WI38 (cell line): Measurements from ENCODE around the gene KIF4B.
"Not testable (repeated sequence)": the region's sequence is repeated elsewhere in the genome, so short reads cannot be mapped to it uniquely, and the experiment has no call there.

ENCODE experiments used
- H3K4me3 ChIP-seq: 2 replicates; pipeline ENCODE4 v1.5.1; 2011; ENCODE audit warnings: low read depth, mild to moderate bottlenecking, control low read depth, low read length
- TF ChIP-seq, protein P1 (sequence below): IDR thresholded peaks from 2 replicates; pipeline ENCODE4 v1.5.1; 2012; ENCODE audit warnings: low read depth, mild to moderate bottlenecking, control low read depth, low read length

KIF4B gene

GRCh38 chr5:154995679-154996078 is 17.9 kb upstream of the KIF4B start:
- no peak overlapping the region for H3K4me3 ChIP-seq
- TF ChIP-seq, protein P1, sequence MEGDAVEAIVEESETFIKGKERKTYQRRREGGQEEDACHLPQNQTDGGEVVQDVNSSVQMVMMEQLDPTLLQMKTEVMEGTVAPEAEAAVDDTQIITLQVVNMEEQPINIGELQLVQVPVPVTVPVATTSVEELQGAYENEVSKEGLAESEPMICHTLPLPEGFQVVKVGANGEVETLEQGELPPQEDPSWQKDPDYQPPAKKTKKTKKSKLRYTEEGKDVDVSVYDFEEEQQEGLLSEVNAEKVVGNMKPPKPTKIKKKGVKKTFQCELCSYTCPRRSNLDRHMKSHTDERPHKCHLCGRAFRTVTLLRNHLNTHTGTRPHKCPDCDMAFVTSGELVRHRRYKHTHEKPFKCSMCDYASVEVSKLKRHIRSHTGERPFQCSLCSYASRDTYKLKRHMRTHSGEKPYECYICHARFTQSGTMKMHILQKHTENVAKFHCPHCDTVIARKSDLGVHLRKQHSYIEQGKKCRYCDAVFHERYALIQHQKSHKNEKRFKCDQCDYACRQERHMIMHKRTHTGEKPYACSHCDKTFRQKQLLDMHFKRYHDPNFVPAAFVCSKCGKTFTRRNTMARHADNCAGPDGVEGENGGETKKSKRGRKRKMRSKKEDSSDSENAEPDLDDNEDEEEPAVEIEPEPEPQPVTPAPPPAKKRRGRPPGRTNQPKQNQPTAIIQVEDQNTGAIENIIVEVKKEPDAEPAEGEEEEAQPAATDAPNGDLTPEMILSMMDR, result no peak

GRCh38 chr5:154997746-154998145 is 15.8 kb upstream of the KIF4B start:
- TF ChIP-seq, protein P1, result no peak
- H3K4me3 ChIP-seq, result no peak overlapping the region

DNA sequence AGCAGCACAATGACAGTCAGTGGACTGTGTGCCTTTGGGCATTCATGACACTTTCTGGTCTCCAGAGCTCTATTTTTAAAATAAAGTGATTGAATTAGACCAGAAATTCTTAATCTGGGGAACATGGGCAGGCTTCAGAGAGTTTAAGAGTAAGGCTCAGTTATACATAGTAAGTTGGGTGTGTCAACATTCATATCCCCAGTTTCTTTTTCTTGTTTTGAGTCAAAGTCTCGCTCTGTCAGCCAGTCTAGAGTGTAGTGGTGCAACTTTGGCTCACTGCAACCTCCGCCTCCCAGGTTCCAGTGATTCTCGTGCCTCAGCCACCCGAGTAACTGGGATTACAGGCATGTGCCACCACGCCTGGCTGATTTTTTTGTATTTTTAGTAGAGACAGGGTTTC is 13.7 kb upstream of the KIF4B start:
- TF ChIP-seq, protein P1, result no peak
- H3K4me3 ChIP-seq, result no peak overlapping the region

DNA sequence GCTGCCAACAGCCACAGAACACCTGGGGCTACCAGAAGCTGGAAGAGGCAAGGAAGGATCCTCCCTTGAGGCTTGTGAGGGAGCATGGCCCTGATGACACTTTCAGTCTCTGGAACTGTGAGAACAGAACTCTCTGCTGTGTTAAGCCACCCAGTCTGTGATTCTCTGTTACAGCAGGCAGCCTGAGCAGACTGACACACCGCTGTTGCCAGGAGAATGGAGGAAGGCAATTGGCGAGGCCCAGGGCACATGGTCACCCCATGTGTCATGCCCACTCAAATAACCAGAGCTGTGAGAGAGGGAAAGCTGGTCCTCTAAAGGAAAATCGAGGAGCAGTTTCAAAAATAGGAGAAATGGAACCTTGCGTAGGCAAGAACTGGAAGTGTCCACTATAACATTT is 12.0 kb upstream of the KIF4B start:
- TF ChIP-seq, protein P1, result no peak
- H3K4me3 ChIP-seq, result no peak overlapping the region

- H3K4me3 ChIP-seq, result not testable (repeated sequence)
These were observed 10.8 kb upstream of the KIF4B start for GRCh38 chr5:155002722-155003121.

DNA sequence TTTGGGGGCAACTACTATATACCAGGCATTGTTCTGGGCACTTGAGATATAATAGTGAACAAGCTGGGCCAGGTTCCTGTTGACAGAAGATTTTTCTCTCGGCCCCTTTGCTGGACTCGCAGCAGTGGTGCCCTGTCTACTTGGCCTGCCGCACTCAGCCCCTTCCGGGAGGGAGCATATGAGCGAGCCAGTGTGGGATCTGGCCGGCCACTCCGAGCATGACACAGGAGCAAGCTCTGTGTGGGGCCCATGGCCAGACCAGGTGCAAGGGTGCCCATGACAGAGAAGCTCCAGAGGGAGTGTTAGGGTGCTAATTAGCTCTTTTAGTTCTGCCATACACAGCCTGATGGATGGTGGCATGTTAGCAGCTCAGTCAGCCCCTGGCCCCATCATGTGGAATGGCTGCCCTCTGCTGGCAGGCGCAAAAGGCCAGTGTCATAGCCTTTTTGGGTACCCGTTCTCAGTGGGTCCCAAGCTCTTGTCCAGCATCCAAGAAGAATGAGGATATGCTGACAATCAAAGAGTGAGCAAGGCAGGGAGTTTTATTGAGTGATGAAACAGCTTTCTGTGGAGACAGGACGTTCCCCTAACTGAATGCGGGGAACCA is 9.3 kb upstream of the KIF4B start:
- TF ChIP-seq, protein P1, result peak; percentile 27
- no peak overlapping the region for H3K4me3 ChIP-seq

DNA sequence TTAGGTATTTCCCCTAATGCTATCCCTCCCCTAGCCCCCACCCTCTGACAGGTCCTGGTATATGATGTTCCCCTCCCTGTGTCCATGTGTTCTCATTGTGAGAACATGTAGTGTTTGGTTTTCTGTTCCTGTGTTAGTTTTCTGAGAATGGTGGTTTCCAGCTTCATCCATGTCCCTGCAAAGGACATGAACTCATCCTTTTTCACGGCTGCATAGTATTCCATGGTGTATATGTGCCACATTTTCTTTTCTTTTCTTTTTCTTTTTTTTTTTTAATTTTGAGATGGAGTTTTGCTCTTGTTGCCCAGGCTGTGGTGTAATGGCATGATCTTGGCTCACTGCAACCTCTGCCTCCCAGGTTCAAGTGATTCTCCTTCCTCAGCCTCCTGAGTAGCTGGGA is 7.3 kb upstream of the KIF4B start:
- not testable (repeated sequence) for H3K4me3 ChIP-seq

GRCh38 chr5:155008669-155009068 is 4.9 kb upstream of the KIF4B start:
- no peak overlapping the region for H3K4me3 ChIP-seq
- TF ChIP-seq, protein P1, result no peak
